BE2C (cell line): ENCODE data around the gene L3MBTL3.

Experiments used
- DNase-seq: peaks from one replicate; pipeline ENCODE4 v3.0.0-alpha.2; 2020
- H3K27me3 ChIP-seq: fragments of 250-450 bp; sonication (Bioruptor Pico); 2 replicates; pipeline ENCODE4 v1.5.1; 2020; ENCODE audit warnings: mild to moderate bottlenecking
- H3K36me3 ChIP-seq: fragments of 250-450 bp; sonication (Bioruptor Pico); 2 replicates; pipeline ENCODE4 v1.5.1; 2020; ENCODE audit warnings: mild to moderate bottlenecking
- H3K4me1 ChIP-seq: fragments of 250-450 bp; sonication (Bioruptor Pico); 2 replicates; pipeline ENCODE4 v1.5.1; 2020
- H3K4me3 ChIP-seq: 2 replicates; pipeline ENCODE4 v1.5.1; 2011; ENCODE audit warnings: low read depth, low read length
- H3K9me3 ChIP-seq: fragments of 250-450 bp; sonication (Bioruptor Pico); 2 replicates; pipeline ENCODE4 v1.5.1; 2020
- TF ChIP-seq, protein P1 (sequence below): IDR thresholded peaks from 2 replicates; pipeline ENCODE4 v1.5.1; 2012; ENCODE audit warnings: mild to moderate bottlenecking, low read depth, low read length

Gene L3MBTL3

DNA sequence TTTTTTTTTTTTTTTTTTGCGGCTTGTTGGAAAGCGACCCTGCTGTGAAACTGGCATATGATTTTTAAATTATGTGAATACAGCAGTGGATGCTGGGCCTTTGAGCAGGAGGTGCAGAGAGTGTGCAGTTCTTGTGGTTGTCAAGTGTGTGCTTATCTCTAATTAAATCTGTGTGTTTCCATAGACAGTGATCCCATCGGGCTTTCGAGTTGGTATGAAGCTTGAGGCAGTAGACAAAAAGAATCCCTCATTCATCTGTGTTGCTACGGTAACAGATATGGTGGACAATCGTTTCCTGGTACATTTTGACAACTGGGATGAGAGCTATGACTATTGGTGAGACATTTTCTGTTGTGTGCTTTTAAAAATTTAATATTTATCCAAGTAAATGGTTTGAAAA lies 52.4 kb downstream of the L3MBTL3 start:
- no peaks in the 10 kb centered on the region for H3K27me3 ChIP-seq
- H3K4me3 ChIP-seq = no peak overlapping the region
- no peak for DNase-seq
- TF ChIP-seq, protein P1, sequence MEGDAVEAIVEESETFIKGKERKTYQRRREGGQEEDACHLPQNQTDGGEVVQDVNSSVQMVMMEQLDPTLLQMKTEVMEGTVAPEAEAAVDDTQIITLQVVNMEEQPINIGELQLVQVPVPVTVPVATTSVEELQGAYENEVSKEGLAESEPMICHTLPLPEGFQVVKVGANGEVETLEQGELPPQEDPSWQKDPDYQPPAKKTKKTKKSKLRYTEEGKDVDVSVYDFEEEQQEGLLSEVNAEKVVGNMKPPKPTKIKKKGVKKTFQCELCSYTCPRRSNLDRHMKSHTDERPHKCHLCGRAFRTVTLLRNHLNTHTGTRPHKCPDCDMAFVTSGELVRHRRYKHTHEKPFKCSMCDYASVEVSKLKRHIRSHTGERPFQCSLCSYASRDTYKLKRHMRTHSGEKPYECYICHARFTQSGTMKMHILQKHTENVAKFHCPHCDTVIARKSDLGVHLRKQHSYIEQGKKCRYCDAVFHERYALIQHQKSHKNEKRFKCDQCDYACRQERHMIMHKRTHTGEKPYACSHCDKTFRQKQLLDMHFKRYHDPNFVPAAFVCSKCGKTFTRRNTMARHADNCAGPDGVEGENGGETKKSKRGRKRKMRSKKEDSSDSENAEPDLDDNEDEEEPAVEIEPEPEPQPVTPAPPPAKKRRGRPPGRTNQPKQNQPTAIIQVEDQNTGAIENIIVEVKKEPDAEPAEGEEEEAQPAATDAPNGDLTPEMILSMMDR = no peak
- H3K4me1 ChIP-seq = no peaks in the 10 kb centered on the region
- no peaks in the 10 kb centered on the region for H3K36me3 ChIP-seq
- no peaks in the 10 kb centered on the region for H3K9me3 ChIP-seq

DNA sequence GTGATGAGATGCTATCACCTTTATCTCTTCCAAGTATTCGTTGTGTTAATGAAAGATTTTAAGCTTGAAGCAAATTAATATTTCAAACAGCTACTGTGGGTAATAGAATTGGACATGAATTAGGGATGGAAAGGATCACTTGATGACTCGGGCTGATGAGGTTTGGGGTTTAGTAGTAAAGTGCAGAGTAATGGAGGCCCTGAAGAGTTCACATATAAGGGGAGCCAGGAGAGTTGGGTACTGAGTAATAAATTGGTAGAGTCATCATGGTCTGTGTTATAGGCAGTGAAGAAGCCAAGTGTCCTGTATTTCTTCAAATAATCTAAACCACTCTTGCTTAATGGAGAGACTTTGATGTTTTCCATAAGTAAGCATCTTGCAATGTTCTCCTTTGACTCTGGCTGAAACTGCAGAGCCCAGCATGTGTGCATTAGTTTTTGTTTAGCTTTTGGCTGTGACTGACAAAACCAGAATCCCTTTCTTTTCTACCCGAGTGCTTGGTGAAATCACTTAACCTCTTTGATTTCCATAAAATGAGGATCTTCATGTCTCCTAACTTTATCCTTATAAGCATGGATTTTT lies 57.6 kb downstream of the L3MBTL3 start:
- Histone ChIP-seq H3K27me3 (no peaks in the 10 kb centered on the region), H3K36me3 (no peaks in the 10 kb centered on the region), H3K4me1 (no peaks in the 10 kb centered on the region), H3K9me3 (no peaks in the 10 kb centered on the region), H3K4me3 (no peak overlapping the region)
- TF ChIP-seq, protein P1 = no peak
- no peak for DNase-seq

DNA sequence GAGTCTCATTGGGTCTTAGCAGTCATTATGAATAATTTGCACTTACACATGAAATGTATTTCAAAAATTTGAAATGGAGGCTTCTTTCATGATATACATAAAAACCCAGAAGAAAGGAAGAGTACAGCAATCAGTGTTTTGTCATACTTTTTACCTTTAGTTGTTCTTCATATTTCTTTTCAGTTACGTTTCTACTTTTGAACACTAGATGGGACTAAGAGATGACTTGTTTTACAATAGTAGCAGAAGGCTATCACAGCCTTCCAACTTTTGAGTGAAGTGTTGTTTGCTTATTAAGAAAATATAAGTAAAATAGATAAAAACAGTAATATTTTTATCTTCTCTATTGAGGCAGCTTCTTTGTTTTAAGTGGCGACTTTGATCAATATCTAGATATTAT lies 58.1 kb downstream of the L3MBTL3 start:
- TF ChIP-seq, protein P1 = no peak; the same call in 1 of the 2 replicates
- no peaks in the 10 kb centered on the region for H3K9me3 ChIP-seq
- DNase-seq = no peak
- H3K4me1 ChIP-seq = no peaks in the 10 kb centered on the region
- H3K36me3 ChIP-seq = no peaks in the 10 kb centered on the region
- no peaks in the 10 kb centered on the region for H3K27me3 ChIP-seq
- H3K4me3 ChIP-seq = no peak overlapping the region

DNA sequence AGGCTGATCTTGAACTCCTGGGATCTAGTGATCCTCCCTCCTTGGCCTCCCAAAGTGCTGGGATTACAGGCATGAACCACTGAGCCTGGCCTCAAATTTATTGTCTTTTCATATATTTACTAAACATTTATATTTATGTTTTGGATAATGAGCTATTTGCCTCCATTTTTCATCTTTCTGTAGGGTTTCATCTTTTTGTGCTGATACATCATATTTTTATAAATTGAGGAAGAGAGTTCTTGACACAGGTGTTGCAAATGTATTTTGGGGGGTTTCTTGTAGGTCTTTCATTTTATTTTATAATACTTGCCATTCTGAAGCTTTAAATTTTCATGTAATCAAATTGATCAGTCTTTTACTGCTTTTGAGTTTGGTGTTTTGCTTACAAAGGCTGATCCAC lies 72.4 kb downstream of the L3MBTL3 start:
- Histone ChIP-seq H3K4me3 (no peak overlapping the region), H3K27me3 (no peaks in the 10 kb centered on the region), H3K4me1 (no peaks in the 10 kb centered on the region), H3K36me3 (no peaks in the 10 kb centered on the region), H3K9me3 (no peaks in the 10 kb centered on the region)
- no peak for DNase-seq
- TF ChIP-seq, protein P1 = no peak

DNA sequence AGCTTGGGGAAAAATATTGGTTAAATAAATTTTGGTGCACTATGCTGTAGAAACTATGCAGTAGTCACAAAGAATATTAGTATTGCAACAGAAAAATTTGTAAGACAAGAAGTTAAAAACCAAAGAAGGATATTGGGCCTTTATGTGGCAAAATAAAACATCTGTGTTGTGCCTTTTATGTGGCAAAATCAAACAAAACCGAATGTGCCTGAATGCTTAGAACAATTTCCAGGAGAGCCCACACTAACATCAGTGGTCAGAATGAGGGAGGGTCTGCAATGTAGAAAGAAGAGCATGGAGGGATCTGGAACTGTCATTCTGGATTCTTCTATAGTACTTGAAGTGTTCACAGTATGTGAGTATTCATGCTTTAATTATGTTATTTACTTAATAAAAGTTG lies 75.2 kb downstream of the L3MBTL3 start:
- DNase-seq = no peak
- no peaks in the 10 kb centered on the region for H3K36me3 ChIP-seq
- no peaks in the 10 kb centered on the region for H3K27me3 ChIP-seq

DNA sequence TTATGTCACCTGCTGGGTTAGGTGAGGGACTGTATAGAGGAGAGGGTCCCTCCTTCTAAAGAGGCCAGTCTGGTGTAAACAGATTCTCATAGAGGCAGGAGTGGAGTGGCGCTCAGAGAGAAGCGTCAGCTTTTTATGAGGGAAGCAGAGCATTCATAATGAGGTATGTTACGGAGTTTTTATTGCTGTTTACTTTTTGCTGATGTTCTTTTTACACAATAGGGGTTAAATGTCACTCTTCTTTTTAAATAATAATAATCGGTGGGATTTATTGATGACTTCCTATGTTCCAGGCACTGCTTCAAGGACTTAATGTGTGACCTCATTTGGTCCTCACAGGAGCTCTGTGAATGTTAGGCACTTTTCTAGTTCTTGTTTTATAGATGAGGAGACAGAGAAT lies 79.9 kb downstream of the L3MBTL3 start:
- Histone ChIP-seq H3K4me3 (no peak overlapping the region), H3K27me3 (no peaks in the 10 kb centered on the region), H3K9me3 (no peaks in the 10 kb centered on the region), H3K4me1 (no peaks in the 10 kb centered on the region), H3K36me3 (no peaks in the 10 kb centered on the region)
- no peak for DNase-seq
- TF ChIP-seq, protein P1 = no peak

More for the DNA sequence above, 75.2 kb downstream of the L3MBTL3 start:
- no peaks in the 10 kb centered on the region for H3K9me3 ChIP-seq
- TF ChIP-seq, protein P1 = no peak
- H3K4me1 ChIP-seq = no peaks in the 10 kb centered on the region
- no peak overlapping the region for H3K4me3 ChIP-seq
